ENCODE data around the gene C15orf39. TPM values are rescaled to one million over a fixed set of nuclear protein-coding genes. Genes with fewer than 3 reads are reported as not detected.

The C15orf39 gene
- total RNA-seq = 10.7 and 11.5 TPM in 2 replicates

DNA sequence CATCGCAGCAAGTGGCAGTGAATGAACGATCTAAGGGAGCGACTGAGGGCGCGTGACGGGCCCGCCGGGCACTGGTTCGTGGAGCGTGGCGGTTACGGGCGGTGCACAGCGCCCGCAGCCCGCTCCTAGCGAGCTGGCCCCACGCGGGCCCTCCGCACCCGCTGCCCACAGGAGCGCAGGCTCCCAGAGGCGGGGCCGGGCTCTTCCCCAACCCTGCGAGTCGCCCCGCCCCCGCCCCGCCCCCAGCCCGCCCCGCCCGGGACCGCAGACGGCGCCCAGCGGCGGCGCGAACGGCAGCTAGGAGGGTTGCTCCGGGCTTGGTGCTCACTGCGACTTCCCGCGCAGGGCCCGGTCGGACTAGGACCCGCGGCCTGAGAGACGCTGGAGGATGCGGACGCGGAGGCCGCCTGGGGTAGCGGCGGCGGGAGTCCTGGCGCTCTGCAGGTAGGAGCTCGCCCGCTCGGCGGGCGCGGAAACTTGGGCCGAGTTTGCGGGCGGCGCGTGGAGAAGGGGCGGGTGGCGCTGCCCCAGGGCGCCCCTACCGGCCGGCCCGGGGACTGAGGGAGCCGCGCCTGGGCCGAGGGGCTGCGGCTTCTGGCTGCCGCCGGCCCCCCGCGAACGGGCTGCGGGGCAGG, at the start of gene C15orf39:
C15orf39 (plus strand) TSS at position 267 of the 635 bp plus-strand sequence. CDS start 4,167 bp downstream, outside the sequence.

DNA sequence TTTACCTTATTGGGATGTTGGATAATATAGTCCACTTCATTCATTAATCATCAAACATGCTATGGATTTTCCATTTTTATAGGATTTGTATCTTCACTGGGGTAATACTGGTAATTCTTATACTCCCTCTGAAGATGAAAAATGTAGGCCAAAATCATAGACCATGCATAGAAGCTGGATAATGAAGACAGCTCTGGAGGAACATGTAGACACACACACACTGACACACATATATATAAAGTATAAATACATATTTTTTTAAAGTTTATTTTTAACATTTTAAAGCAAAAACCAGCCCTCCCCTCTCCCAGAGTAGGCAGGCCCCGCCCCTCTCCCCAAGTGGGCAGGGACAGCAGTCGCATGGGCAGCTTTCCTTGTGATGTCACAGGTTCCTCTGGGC, 56.4 kb downstream of the C15orf39 start, which contains the start of gene GOLGA6C:
GOLGA6C (plus strand) TSS at position 301 of the 400 bp plus-strand sequence. CDS start 265 bp downstream, outside the sequence.

Other genes starting within 250 kb of the C15orf39 start
- gene RPP25, start 245.1 kb upstream of the C15orf39 start, total RNA-seq = 15.1 and 15.2 TPM in 2 replicates
- gene SCAMP5, start 206.3 kb upstream of the C15orf39 start, total RNA-seq = 0.83 and 3.4 TPM in 2 replicates
- 6.2 and 8.8 TPM in 2 replicates for gene PPCDC, start 178.3 kb upstream of the C15orf39 start, total RNA-seq
- gene GOLGA6C, start 56.5 kb downstream of the C15orf39 start, total RNA-seq = not detected in 2 replicates
- gene GOLGA6D, start 81.0 kb downstream of the C15orf39 start, total RNA-seq = not detected in 2 replicates
- 43.5 and 57.4 TPM in 2 replicates for gene COMMD4, start 134.2 kb downstream of the C15orf39 start, total RNA-seq
- 3.5 and 7.2 TPM in 2 replicates for gene NEIL1, start 145.2 kb downstream of the C15orf39 start, total RNA-seq
- 59.9 and 70.4 TPM in 2 replicates for gene MAN2C1, start 166.7 kb downstream of the C15orf39 start, total RNA-seq
- 26.2 and 29.8 TPM in 2 replicates for gene SIN3A, start 249.8 kb downstream of the C15orf39 start, total RNA-seq